Activated CD4-positive, alpha-beta T cell treated with anti-CD3 and anti-CD28 coated beads, Interleukin-2, Interleukin-4, amounts not matched to agents 100 ng/mL and 50 ng/mL, durations not matched to agents 16 hours and 8 hours (primary cell): Measurements from ENCODE around the gene SNX13.

Experiments
- DNase-seq: peaks from one replicate; pipeline ENCODE4 v3.0.0-alpha.2; 2020; ENCODE audit warnings: low spot score

SNX13 gene

DNA sequence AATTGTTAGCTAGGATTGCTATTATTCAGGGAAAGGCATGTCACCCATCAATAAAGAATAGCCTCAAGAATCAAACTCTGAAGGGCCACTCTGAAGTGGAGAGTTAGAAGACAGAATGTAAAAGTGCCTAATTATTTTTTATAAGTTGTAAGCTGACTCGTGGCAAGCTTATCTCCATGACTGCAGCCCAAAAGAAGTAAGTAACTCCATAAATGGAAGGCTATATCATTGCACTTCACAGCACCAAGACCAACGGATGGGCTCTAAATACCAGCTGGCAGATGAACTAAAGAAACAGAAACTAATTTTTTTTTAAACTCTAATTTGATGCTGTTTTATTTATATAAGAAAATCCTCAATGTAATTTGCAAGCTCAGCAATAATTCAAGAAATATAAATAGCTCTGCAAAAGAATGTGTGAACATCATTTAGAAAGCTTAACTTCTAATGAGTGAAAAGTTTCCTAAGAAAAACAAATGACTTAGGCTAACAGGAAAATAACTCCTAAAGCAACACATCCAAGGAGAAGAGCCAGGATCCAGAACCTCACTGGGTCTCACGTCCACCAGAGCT, 165.5 kb downstream of the SNX13 start:
- no peak for DNase-seq

- DNase-seq: no peak
Observed at GRCh38 chr7:17774248-17774647, 166.0 kb downstream of the SNX13 start.

DNA sequence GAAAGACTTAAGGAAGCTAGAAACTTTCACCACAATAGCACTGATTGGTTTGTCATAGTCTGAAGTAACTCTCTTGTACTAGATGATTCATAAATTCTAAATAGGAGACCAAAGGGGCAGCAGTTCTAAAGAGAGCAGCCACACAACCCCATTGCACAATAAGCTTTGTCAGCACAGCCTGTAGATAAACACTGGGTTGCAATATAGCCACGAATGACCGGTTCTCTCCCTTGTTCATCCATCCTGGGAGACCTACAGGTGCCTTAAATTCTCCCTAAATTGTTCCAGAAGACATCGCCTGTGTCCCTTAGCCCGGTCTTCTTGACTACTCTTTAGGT, 167.0 kb downstream of the SNX13 start:
- DNase-seq: peak; percentile 25

- DNase-seq: peak; percentile 19
Observed at GRCh38 chr7:17772581-17773288, 167.6 kb downstream of the SNX13 start.

DNA sequence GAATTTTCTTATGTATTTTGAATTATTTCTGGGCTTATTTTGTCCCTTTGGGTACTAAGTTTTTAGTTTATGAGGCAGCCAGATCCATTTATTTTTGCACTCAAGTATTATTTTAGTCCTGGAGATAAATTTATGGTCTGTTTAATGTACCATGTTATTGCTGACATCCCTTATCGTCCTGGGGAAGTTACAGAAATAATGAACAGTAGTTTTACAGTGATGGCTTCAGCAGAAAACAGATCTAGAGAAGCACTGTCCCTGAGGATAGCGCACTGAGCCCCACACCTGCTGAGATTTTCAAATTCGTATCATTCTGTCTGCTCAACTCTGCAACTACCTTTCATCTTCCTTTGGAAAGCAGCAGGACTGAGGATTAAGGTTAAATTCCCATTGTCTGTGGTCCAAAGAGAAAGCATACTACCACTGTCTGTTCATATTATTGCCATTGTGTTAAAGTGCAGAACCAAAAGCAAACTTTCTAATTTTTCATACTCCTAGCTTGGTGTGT, 168.3 kb downstream of the SNX13 start:
- DNase-seq: no peak

GRCh38 chr7:17770710-17771375, 169.5 kb downstream of the SNX13 start:
- DNase-seq: no peak

DNA sequence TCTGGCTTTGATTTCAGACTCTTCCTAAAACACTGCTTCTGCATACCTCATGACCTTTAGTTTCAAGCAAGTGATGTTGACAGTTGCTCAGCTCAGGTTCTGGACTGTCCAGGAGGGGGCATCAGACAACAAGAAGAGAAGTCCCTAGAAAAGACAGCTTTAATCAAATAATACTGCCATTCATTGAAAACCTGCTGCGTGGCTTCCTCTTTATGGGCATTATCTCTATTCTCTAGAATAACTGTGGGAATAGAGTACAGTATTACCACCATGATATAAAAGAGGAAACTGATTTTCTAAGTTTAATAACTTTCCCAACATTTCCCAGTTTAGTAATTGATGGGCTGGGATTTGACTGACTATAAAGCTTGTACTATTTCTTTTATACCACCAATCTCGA, 170.4 kb downstream of the SNX13 start:
- DNase-seq: peak; percentile 60

DNA sequence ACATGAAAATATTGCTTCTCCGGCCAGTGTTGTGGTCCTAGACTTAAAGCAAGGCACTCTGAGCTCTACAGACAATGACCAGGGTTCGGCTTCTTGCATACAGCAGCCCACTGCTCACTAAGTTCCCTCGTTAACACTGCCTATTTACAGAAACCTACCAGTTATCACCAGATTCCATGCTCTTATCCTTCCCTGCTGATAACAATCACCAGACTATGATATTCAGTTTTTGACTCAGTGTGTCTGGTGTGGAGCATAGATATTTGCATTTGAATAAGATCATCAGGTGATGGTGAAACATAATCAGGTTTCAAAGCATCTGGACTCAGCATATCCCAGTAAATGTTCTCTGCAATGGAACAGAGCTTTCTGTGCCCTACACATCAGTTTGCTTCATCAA, 182.3 kb downstream of the SNX13 start:
- no peak for DNase-seq

- DNase-seq: no peak
Observed at GRCh38 chr7:17746020-17746530, 194.2 kb downstream of the SNX13 start.

- DNase-seq: no peak
Observed at GRCh38 chr7:17745610-17746009, 194.7 kb downstream of the SNX13 start.

DNA sequence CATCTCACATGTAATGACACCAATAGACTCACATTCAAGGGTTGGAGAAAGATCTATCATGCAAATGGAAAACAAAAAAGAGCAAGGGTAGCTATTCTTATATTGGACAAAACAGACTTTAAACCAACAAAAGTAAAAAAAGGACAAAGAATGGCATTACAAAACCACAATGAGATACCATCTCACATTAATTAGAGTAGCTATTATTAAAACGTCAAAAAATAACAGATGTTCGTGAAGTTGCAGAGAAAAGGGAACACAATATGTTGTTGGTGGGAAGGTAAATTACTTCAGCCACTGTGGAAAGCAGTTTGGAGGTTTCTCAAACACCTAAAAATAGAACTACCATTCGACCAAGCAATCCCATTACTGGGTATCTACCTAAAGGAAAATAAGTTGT, 197.0 kb downstream of the SNX13 start:
- DNase-seq: no peak

GRCh38 chr7:17741426-17741825, 198.9 kb downstream of the SNX13 start:
- no peak for DNase-seq
